Stimulated activated CD8-positive, alpha-beta memory T cell treated with anti-CD3 and anti-CD28 coated beads, Interleukin-7, amount 100 ng/mL, for 4 hours (primary cell): ENCODE results near the gene WNT10A.
"Not testable (repeated sequence)": the region's sequence is repeated elsewhere in the genome, so short reads cannot be mapped to it uniquely, and the experiment has no call there.

Experiments used
- DNase-seq, 2 donors: peaks; one replicate each; pipeline ENCODE4 v3.0.0-alpha.2; 2020; ENCODE audit warnings: low read depth in 2 of 2

Gene WNT10A

GRCh38 chr2:218931751-218932150 lies 51.1 kb downstream of the WNT10A start:
- DNase-seq = not testable (repeated sequence)
